Activated CD8-positive, alpha-beta memory T cell treated with anti-CD3 and anti-CD28 coated beads for 1 hour (primary cell): Measurements from ENCODE around the gene EVX1.
A peak's percentile ranks its signal among the peaks of the same experiment; 100 is the strongest.

Experiments used
- DNase-seq, 2 donors: peaks; one replicate each; pipeline ENCODE4 v3.0.0-alpha.2; 2020; ENCODE audit warnings: low read depth in 1 of 2; ENCODE audit errors: extremely low read depth in 1 of 2

Gene EVX1

DNA sequence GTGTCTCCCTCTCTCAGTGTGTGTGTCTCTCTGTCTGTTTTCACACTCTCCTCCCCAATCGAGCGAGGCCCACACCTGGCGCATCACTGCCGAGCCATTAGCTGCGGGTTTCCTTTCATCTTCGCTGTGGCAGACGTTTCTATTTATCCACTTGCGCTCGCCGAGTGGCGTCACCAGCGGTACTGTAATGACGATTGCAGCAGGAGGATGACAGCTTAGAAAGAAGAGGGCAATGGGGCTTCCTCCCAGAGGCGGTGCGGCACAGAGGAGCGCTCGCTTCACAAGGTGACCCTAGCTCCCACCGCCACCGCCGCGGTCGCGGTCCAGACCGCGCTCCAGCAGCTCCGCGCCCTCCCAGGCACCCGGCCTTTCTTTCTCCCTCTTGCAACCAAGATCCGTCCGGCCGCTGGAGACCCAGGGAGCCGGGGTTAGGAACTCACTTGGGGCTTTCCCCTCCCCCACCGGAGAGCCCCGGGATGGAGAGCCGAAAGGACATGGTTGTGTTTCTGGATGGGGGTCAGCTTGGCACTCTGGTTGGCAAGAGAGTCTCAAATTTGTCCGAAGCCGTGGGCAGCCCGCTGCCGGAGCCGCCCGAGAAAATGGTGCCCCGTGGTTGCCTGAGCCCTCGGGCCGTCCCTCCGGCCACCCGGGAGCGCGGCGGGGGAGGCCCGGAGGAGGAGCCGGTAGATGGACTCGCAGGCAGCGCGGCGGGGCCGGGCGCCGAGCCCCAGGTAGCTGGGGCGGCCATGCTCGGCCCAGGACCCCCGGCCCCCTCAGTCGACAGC lies at the start of gene EVX1:
Gene EVX1 (plus strand): TSS at position 248 of the 785 bp plus-strand sequence. CDS start 229 bp downstream, at position 477.
- peak in 1 of 2 donors; percentile 9 for DNase-seq

DNA sequence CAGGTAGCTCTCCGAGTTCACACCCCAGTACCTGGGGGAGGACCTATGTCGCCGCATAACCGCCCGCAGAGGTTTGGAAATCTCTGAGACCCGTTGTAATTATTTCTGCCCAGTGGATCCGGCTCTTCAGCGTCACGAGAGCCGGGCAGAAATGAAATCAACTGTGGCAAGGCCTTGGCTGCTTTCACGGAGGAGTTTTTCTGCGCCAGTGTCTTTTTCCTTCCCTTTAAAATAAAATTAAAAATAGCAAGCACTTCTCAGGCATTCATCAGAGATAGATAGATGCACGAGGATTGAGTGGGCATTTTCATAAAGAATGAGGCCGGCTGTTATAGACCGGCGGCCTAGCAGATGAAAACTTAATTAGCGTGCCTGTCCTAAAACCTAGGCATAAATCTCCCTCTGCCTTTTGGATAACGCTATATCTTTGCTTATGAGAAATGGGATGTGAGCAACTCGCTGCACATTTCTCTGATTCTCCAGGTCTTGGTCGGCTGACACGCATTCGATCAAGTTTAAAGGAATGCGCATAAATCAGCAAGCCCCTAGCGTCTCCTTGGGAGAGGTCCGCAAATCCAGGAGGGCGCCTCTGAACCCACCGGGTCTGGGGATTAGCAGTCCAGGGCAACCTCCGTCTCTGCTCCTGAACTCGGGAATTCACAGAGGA lies 49.1 kb upstream of the EVX1 start:
- no peak for DNase-seq

DNA sequence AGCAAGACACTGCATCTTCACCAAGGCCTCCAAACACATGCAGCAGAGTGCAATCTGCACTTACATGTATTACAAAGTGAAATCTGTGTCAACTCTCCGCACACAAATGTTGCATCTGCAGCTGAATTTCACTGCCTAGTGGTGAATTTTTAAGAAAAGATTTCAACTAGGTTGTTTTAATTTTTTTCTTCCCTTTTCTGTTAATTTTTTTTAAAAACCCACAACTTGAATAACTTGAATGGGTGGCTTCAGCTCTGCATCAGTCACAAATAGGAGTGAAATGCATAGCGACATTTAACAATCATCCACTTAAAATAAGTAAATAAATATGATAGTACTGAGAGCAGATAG lies 48.6 kb upstream of the EVX1 start:
- DNase-seq: no peak

DNA sequence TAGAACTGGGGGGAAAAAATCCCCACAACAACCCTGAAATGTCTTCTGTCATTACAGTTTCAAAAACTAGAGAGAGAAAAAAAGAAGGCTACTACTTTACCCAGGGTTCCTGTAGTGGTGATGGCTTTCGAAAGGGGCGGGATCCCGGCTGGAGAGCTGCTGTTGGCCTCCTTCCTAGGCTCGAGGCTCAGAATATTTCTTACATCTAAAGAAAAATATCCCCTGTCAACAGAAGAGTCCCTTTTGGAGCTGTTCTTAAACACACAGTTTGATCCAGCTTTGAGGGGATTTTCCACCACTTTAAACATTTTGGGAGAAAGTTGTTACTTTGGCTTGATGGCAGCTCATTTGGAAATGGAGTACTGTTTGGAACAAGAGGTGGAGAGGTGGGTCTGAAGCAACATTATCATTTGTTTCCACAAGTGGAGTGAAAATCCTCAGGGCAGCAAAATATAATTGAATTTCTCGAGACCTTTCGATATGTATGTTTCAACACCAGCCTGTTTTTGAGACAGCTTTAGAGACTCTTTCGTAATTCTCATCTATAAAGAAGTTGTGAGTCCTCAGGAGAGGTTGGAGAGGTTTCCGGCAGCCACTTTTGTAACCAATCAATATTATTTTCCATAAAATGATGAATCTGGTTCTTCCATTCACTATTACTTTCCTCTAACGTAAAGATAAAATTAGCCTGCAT lies 47.8 kb upstream of the EVX1 start:
- DNase-seq: no peak

DNA sequence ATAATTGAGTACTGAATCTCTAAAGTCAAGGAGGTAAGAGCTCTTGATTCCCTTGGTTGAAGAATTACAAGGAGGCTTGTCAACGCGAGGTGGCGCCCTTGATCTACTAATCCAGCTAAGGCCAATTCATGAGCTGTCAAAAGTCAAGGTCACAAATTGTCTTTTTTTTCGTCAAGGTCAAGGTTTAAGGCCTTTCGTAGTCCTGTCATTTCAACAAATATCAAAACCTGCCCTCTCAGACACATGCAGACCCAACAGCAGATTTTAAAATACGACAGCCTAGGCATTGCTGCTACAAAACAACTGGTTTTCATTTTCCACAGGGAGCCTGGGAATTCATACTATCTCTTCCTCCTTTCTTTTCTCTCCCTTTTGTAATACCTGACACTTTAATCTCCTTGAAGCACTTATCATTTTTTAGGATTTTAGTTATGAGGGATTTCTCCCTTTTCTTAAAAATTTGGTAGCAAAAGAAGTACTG lies 46.3 kb upstream of the EVX1 start:
- DNase-seq: peak; percentile 71 to 77

DNA sequence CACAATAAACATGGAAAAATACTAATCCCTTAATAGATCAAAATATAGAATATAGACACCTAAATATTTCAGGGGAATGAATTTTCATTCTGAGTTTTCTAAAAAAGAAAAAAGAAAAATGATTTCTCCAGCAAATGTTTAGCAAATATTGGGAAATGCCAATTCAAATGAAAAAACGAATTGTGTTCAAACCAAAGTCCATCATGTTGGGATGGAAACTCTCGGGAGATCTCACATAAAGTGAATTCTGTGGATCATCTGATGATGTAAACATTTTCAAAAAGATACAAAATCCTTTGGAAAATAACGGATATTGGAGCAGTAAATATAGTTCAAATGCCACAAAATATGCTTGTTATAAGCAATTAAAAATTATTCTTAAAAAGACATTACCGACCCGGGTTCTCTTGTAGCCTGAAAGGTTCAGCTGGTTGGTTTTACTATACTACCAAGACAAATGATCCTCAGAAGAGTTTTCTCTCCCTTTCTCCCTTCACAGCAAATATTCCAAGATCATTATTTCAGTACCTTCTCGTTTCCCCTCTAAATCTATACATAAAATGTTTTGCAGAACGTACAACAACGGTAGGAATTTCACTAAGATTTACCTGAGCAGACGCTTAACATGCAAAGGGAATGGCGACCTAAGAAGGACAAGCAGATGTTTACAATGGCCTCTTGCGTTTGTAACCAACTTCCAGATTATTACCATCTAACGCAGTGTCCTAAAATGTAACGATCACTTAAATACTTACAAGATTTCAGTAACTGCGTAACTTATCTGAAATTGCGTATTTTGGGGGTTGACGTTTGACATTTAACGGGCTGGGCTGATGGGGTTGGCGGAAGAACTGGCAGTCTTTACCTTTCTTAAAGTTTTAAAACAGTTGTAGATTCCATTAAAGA lies 45.2 kb upstream of the EVX1 start:
- no peak for DNase-seq

DNA sequence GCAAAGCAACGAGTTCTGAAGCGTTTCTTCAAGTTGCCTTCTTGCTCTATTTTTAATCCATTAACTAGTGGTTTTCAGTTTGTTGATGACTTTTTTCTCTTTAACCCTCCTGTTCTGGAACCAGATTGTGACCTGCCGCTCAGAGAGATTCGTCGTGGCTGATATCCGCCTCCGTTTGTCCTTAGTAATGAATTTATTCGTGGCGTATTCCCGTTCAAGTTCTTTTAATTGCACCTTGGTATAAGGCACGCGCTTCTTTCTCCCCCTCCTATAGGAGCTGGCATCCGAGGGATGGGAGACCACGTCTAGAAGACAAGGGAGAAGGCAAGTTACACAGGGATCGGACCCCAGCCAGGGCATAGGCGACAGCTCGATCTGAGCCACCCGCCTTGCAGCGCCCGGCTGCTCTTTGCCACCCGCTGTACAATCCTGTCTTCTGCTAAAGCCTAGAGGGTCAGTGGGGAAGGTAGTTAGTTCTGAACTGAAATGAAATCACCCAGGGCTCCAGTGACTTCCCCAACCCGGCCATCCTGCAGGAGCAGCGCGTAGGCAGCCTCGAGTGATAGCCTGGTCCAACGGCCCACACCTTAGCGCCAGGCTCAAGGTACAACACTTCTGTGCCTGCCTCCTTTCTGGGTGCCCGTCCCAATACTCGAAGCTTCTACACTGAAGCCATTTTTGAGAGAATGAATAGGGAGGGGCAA lies 44.3 kb upstream of the EVX1 start:
- DNase-seq: no peak

DNA sequence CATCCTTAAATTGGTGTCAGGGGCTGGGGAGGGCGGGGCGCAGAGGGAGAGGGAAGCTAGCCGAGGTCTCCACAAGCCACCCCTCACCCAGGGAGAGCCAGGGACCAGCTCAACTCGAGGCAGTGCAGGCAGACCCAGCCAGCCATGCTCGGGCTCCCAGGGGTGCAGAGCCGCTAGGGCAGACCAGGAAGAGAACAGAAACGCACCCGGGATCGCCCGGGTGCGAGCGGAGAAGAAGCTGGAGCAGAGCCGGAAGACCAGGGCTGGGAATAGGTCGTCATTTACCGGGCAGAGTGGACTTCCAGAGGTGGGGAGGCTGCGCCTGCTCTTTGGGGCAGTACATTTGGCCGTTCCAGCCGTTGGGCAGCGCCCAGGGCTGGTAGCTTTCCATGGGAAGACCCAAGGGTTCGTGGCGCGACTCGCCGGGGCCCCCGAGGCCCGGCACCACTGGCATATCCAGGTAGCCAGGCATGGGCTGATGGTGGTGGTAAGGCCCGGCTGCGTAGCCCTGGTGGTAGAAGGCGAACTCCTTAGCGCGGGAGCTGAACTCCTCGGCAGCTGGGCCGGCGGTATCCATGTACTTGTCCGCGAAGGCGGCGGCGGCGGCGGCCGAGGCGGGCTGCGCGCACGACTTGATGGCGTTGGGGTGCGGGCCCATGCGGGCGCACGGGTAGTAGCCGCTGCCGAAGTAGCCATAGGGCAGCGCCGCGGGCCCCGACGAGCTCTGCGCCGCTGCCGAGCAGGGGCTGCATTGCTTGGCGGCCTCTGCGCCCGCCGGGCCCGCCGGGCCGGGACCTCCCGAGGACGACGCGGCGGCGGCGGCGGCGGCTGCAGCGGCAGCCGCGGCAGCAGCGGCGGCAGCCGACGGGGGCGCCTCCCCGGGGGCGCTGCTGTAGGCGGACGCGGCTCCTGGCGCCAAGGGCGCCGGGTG lies 43.5 kb upstream of the EVX1 start:
- DNase-seq: no peak

DNA sequence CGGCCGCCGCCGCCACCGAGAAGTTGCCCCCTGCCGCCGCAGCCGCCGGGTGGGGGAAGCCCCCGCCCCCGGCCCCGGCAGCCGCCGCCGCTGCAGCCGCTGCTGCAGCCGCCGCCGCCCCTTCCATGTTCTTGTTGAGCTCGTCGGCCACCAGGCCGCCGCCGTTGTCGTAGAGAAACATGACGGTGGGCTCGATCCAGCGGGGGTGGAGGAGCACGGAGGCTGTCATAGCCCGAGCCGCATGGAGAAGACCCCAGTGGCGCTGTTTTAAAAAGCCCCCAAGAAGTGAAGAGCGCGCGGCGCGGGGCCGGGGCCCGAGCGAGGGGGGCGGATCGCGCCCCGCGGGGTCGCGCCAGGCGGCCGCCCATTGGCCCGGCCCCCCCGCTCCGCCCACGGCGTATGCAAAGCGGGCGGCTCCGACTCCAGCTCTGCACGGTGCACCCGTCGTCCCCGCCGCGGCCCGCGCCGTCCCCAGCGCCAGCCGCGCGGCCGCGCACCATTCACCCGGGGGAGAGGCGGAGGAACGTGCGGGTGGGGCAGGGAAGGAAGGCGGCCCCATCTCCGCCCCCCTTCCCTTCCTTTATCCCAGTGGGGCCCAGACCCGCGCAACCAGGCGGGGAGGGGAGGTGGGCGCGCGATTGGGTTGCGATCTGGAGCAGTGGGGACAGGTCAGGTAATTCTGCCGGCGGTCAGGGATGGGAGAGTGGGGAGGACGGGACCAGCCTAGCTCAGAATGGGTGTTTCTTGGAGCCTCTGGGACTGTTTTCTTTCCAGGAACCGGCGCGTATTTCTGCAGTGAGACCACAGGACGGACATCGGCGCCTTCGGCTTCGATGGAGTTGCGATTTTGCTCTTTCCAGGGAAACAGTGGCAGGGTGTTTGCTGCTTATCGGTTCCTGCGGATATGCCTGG lies 42.5 kb upstream of the EVX1 start, which contains the start of gene HOXA13:
Gene HOXA13 (minus strand): TSS at position 243 of the 912 bp plus-strand sequence. CDS start 14 bp downstream, at position 229.
- no peak for DNase-seq

DNA sequence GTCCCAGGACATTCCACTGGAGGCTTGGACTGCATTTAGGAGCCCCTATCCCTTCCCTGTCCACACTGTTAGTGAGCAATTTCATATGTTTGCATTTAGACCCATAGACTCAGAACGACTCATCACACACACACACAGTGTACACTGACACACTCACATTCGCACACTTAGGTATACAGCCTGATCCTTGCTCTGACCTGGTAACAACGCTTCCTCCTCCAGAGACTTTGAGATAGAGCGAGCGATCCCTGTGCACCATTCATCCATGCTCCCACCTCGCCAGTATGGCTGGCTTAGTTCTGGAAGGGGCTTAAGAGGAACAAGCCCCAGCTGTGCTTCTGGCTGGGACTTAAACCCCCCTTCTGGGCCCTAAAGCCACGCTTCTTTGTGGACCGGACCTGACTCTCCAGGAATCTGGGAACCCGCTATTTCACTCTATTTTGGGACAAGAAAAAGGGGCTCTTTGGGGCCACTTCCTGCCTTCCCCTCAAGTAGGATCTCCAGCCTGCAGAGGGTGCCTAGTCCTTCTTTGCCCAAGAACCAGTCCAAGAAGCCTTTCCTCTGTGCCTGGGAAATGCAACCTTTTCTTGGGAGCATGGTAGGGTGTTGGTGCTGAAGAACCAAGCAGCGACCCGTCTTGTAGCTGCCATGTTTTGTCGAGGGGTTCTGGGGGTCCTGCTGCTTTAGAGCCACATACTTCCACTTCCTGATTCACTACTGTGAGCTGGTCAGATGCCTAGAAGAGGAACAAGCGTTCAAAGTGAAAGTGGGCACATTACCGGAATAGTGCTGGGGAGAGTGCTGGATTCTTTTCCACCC lies 41.6 kb upstream of the EVX1 start:
- no peak for DNase-seq

DNA sequence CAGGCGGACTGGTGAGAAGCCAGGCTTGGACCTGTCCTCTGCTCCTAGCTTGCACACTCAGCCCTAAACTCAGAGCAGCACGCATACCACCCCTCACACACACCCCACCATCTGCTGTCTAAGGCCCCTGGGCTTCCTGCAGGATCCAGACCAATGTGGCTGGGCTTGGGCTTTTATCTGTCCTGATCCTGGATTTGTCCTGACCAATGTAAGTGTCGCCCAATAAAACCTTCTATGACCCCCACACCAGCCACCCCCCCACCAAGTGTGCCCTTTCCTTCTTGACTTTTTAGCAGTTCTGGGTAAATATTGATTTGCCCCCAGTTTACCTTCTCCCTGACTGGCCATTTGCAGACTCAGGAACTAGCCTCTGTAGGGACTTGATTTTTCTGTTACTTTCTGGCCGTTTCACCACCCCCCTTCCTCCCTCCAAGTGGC lies 41.0 kb upstream of the EVX1 start:
- DNase-seq: no peak

DNA sequence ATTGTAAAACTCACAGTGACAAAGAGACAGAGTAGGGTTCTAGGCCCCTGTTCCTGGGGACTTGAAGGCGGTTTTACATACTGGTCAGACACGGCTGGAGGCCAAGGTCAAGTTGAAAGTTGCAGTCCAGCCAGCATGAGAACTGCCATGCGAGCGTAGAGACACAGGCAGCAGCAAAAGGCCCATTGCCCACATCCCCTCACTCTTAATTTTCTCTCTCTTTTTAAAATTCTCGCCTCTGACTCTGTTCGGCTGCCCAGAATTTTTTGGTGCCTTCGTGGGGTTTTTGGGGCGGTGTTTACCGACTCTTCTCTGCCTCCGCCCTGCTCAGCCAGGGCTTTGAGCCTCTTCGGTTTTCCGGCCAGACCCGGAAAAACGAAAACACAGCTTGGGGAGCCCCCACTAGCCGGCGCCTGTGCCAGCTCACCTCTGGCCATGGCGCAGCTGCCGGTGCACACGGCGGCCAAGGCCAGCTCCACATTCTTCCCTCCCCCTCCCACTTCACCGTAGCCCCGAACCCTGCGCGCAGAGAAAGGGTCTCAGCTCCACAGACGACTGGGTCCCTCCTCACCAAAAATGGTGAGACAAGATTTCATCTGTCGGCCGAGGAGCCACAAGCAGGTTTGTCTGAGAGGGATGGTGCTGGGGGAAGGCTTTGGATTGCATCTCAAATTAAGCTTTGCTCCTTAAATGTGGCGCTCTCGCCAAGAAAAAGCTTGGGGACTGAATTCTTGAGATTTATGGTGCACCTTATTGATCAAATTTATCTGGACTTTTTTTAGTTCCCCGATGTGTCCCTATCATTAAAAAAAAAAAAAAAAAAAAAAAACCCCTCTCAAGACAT lies 40.4 kb upstream of the EVX1 start:
- no peak for DNase-seq

DNA sequence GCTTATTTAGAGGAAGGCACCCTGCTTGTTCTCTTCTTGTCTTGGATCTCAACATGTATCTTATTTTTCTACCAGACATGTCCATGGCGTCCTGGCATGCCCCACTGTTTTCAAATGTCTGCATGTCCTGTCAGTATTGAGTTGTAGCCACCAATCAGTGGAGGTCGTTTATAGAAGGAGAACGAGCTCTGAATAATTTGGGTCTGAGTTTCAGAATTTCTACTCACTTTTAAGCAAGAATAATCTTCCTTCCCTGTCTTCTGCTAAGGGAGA lies 39.8 kb upstream of the EVX1 start:
- no peak for DNase-seq

DNA sequence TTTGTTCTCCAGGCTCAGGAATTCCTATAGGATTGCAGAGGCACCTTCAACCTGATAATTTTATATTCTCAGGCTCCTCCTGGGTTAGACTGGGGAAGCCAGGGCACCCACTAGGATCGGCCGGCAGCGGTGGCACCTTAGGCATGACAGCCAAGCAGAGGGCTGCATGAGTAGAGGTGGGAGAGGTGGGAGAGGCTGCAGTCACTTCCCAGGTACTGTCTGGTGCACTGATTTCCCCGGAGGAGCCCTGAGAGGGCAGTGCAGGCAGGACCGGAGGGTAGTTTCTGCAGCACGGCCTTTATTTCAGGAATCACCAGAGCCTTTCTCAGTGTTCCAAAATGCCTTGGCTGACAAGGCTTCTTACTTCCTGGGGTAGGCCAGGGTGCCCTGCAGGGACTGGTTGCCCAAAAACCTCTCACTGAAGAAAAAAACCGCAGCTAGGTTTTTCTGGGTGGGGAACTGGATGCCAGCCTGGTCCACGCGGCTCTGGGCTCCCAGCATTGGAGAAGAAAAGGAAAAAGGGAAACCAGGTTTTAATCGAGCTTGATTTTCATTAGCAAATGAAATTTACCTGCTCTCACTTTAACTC lies 39.1 kb upstream of the EVX1 start:
- DNase-seq: no peak

DNA sequence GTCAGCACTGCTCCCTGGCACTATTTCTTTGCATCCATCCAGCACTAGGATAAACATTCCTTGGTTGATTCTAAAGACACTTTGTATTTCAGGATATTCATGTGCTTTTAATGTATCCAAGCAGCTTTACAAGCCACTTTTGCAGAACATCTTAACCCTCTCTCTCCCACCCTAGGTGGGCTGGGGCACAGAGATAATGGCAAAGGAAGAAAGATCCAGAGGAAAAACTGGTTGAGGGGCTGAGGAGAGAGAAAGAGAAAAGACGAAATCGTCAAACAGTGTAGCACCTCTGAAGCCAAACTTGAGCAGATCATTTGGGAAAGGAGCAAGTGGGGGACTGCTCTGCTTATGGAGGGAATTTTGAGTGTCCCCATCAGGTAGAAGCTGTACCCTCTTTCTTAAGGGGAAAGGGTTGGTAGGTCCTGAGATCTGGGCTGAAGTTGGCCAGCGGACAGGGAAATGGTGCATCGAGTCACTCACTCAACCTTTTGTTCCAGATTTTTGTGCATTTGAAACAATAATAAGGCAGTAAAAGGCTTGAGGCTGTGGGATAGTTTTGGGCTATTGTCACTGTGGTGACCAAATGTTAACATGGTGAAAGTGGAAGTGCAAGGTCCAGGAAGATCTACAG lies 38.5 kb upstream of the EVX1 start:
- DNase-seq: no peak
